ENCODE data around the gene RGS19.
"Not testable (repeated sequence)": the region's sequence is repeated elsewhere in the genome, so short reads cannot be mapped to it uniquely, and the experiment has no call there.

The RGS19 gene

DNA sequence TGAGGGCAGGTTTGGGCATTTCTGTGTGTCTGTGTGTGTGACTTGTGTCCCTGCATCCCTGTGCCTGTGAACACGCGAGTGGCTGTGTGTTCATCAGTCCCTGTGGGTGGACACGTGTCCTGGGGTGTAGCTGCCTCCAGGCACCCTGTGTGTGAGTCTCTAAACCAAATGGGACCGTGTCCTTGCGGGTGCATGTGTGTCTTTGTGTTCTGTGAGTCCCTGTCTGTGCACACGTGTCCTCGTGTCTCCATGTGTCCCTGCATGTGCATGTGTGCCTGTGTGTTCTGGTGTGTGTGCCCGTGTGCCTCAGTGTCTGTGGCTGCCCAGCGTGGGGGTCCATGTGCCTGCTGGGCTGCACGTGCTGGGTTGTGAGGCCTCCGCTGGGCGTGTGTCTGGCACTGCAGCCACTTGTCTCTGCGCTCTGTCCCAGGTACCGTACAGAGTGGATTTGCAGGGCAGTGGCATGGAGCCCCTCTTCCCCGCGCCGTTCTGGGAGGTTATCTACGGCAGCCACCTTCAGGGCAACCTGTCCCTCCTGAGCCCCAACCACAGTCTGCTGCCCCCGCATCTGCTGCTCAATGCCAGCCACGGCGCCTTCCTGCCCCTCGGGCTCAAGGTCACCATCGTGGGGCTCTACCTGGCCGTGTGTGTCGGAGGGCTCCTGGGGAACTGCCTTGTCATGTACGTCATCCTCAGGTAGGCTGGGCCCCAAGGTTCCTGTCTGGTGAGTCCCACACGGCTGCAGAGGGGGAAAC lies 13.1 kb upstream of the RGS19 start:
- no peak for DNase-seq

DNA sequence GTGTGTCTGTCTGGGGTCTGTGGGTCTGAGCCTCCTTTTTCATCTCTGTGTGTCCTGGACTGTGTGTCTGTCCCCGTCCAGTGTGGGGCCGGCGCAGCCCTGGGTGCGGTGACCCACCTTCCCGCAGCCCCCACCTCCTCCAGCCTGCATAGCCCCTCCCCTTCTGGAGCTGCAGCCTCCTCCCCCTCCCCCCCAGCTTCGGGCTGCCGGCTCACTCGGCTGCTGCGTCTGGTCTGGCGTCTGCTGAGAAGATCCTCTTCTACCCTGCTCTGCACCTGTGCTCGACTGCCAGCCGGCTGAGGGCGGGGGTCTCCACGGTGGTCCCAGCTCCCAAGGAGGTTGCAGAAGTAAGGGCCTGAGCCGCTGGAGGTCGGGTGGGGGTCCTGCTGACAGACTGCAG lies 12.5 kb upstream of the RGS19 start:
- no peak for DNase-seq

DNA sequence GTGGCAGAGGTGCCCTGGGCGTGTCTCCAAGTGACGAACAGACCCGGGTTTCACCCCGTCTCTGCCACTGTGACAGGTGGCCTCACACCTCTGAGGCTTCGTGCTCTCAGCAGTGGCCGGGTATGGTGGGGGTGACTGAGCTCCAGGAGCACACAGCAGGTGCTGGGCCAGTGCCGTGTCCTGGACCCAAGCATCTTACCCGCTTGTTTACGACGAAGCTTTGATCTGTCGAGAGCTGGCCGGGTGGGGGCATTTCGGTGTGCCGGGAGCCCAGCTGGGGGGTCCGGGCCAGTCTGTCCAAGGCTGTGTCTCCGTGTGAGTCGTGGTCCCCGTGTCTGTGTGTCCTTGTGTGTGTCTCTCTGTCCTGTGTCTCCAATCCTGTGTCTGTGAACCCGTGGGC lies 12.0 kb upstream of the RGS19 start:
- no peak for DNase-seq

DNA sequence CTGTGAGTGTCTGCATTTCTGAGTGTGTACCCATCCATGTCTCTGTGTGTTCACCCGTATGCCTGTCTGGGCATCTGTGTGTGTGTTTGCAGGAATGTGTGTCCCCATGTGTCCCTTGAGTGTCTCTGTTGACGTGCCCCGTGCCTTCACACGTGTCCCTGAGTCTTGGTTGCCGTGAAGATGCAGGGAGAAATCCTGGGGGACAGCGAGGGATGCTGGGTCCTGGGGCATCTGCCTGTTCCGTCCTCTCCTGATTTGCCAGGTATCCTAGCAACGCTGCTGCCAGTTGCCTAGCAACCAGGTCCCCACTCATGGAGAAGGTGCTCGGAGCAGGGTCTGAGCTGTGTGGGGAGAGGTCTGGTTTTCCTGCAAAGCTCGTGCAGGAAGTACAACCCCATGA lies 10.8 kb upstream of the RGS19 start:
- DNase-seq: no peak

DNA sequence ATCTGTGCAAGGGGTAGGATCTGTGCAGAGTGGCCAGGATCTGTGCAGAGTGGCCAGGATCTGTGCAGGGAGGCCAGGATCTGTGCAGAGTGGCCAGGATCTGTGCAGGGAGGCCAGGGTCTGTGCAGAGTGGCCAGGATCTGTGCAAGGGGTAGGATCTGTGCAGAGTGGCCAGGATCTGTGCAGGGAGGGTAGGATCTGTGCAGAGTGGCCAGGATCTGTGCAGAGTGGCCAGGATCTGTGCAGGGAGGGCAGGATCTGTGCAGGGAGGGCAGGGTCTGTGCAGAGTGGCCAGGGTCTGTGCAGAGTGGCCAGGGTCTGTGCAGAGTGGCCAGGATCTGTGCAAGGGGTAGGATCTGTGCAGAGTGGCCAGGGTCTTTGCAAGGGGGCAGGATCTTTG lies 9.3 kb upstream of the RGS19 start:
- not testable (repeated sequence) for DNase-seq

DNA sequence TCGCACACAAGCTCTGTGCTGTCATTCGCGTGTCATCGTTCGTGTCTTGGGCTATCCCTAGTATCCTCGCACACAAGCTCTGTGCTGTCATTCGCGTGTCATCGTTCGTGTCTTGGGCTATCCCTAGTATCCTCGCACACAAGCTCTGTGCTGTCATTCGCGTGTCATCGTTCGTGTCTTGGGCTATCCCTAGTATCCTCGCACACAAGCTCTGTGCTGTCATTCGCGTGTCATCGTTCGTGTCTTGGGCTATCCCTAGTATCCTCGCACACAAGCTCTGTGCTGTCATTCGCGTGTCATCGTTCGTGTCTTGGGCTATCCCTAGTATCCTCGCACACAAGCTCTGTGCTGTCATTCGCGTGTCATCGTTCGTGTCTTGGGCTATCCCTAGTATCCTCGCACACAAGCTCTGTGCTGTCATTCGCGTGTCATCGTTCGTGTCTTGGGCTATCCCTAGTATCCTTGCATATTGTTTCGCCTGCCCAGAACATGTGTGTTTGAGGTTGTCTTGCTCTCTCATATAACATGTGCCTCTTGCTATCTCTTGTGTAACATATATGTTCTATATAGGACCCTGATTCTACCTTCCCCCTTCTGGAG lies 8.0 kb upstream of the RGS19 start:
- DNase-seq: not testable (repeated sequence)

DNA sequence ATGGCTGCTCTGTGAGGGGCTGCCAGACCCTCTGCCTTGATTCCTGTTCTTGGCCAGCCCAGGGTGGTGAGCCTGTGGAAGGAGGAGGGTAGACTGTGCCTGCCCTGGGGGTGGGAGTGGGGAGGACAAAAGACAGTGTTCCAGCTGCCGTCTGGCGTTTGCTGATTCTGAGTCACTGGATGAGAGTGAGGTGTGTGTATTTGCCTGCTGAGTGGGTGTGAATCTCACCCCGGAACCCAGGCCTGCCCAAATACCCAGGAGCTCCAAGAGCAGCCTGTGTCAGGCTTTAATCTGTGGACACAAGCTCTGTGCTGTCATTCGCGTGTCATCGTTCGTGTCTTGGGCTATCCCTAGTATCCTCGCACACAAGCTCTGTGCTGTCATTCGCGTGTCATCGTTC lies 7.5 kb upstream of the RGS19 start:
- DNase-seq: no peak

DNA sequence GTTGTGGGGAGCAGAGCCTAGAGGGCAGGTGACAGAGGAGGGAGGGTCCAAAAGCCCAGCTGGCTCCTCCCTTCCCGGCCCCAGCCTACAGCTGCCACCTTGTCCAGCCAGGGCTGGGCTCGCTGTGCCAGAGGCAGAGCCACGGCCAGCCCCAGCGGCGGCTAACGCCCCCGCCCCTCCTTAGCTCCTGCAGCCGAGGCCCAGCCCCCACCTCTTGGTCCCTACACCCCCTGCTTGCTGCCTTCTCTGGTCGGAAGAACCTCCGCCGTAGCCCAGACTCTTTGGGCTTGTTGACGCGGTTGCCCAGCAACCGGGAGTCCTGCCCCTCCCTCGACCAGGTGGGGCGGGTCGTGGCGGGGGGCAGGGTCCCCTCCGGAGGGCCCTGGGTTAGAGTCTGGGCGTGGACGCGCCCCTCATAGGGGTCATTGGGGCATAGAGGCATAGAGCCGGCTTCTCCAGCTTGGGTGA lies 5.4 kb upstream of the RGS19 start:
- no peak for DNase-seq

DNA sequence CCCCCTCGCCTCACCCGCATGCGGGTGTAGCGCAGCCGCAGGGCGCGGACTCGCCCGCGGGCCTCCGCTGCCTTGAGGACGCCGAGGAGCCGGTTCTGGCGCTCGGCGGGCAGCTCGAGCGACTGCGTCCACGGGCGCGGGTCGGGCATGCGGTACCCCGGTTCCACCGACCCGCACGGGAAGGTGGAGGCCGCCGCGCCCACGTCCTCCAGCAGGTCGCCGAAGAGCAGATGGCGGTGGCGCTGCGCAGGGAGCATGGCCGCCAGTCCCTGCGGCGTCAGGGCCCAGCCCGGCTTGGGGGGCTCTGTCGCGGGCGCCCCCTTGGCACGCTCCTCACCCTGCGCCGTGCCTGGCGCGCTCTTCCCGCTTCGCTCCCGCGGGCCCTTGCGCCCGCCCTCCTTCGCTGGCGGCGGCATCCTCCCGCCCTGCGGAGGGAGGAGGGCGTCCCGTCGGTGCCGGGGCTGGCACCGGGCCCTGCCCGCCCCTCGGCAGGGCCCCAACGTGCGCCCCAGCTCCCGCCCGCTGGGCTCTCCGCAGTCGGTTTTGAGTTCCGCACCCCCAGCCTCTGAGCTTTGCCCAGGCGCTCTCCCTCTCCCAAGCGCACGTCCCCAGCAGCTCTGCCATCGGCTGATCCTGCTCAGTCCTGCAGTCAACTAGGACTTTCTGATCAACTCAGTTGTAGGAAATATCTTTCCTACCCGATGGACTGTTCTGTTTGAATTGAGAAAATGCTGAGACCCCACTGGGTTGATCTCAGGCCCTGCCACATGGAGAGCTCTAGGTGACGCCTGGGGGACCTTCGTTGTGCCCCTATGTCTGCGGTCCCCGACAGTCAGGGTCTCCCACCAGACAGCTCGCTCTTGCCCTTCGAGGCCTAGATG lies 4.7 kb upstream of the RGS19 start, which contains the start of gene LKAAEAR1:
LKAAEAR1 (minus strand) TSS at position 595 of the 881 bp plus-strand sequence; CDS start at position 416, 179 bp downstream.
- DNase-seq: no peak

DNA sequence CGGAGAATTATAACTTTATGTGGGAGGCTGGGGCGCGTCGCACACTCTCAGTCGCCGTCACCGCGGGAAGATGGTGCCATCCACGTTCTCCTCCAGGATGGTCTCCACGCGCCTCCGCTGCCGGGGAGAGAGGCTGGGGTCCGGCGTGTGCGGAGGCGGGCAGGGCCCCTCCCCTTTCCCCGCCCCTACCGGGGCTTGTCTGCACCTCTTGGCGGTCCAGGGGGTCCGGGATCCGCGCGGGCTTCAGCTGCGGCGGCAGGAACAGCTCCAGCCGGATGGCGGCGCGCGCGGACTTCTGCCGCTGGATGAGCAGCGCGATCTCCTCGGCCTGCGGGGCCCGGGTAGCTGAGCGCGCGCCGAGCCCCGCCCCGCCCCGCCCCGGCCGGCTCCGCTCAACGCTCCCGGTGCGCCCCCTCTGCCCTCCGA lies 4.1 kb upstream of the RGS19 start:
- DNase-seq: peak; percentile 46

DNA sequence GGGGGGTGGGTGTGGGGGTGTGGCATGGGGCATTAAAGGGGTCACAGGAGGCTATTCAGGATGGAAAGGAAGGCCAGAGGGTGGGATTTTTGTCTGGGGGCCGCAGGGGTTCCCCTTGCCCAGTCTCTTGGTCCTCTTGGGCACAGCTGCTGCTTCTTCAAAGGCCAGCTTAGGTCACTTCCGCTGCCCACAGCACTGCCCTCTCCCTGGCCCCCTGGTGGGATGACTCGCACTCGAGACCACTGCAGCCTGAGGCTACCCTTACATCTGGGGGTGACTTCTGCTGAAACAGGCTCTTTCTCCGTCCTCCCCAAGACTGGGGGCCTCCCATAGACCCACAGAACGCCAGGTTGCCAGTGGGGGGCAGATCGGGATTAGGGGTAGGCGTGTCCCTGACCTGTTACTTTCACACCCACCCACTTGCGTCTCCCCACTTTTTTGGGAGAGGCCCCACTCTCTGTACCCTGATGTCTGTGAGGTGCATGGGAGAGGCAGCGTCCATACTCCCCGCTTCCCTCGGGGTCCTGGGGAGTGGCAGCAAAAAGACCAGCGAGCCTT lies 3.6 kb upstream of the RGS19 start:
- no peak for DNase-seq

DNA sequence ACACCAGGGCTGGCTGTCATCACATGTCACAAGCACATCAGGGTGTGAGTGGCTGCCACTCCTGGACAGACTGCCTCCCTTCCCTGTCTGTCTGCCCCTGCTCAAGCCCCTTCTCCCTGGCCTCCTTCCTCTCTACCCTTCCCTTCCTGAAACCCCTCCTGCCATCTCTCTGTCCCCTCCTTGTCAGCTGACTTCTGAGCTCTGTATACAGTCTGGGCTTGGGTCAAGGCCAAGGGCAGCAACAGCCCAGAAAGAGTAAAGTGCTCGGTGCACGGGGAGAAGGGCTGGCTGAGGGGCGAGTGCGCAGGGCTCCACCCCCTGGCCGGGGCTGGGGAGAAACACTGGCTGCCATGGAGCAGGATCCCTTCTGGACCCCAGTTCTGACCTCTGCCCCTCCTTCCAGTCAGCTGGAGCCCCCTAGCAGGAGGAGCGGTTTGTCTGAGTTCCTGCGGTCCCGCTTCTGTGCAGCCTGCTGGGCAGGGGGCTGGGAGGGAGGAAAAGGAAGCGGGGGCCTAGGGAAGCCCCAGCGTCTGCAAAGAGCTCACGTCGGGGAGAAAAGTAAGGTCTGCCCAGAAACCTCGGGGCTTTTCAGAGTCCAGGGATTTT lies 2.9 kb upstream of the RGS19 start:
- DNase-seq: no peak

DNA sequence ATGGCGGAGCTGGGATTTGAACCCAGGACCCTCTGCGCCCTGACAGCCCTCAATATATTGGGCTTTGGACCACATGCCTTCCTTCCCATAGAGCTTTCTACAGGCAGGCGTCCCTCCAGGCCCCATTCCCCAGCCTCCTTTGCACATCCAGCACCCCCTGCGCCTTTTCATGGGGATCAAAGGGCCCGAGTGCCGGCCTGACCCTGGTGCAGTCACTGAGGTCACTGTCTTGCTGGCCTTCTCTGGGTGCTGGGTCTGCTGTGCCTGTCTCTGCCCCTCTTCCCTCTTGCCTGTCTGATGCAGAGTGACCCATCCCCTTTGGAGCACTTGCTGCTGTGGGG lies 2.3 kb upstream of the RGS19 start:
- DNase-seq: no peak

DNA sequence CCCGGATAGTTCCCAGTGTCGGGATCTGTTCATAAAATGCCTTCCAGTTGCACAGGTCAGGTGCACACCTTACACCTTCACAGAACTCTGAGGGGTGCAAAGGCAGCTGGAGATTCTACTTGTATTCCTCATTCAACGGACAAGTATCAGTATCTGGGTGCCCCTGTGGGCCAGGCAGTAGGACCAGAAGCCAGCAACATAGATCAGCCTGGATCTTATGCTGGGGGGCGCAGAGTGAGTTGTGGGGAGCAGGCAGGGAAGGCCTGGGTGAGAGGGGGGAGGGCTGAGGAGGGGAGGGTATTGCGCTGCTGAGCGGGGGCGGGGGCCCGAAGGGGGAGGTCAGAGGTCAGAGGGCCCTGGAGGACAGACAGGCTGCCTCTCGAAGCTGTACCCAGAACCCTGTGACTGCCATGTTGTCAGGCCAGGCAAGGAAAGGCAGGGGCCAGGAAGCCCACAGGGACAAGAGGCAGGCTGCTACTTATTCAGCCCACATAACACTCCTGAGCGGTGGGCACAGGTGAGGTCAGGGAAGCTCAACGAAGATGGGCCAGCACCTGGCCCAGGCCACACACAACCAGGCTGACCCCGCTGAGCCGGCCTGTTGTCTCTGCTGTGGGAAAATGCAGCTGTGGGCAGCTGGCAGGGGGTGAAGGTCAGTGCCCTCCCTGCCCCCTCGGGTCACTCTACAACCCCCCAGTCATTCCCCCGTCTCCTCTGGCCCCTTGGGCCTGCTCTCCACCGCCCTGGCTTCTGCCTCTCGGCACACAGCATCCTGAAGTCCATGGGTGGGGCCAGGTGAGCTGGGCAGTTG lies 1.7 kb upstream of the RGS19 start:
- DNase-seq: no peak

DNA sequence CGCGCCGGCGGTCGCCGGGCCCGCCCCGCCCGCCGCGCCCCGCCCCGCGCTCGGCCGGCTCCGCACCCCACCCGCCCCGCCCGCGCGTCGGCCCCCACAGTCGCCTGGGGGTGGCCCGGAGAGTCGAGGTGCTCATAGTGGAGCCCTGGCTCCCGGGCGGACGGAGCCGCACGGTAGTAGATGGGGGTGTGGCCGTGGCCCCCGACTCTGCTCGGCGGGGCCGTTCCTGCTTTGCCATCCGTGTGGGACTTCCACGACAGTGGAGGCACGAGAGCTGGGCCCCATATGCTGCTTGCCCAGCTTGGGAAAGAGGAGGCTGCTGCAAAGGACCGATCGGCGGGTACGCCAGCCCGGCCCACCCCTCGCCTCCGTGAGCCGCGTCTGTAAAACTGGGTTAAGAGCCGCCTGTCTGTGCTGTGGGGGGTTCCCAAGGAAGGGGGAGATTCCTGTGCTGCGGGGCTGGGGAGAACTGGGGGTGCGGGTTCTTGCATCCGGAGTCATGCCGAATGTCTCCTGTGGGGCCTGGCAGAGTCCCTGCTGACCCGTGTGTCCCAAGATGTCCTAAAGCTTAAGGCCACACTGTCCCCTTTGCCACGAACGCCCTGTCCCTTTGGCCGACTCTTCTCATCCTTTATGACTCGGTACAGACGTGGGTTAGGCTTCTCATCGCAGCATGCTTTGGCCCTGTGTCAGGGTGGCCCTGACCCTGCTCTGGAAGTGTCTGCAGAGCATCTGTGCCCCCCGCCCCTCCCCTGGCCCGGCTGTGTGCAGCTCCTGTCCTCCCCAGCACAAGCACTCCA lies 895 bp upstream of the RGS19 start, which contains the start of gene OPRL1:
OPRL1 (plus strand) TSS at position 70 of the 800 bp plus-strand sequence. CDS start 12,639 bp downstream, outside the sequence.
- no peak for DNase-seq

DNA sequence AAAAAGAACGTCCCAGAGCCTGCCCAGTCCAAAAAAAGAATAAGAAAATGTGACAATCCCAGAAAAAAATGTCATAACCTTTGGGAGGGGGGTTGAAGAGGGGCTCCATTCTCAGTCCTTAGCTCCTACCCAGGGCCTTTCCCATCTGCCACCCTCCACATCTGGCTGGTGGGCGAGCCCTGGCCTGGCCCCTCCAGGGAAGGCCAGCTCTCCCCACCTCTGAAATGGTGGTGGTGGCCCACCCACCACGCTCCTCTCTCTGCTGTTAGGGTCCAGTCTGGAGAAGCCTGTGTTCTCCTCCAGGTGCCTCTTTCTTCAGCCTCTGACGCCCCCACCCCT lies 415 bp downstream of the RGS19 start:
- no peak for DNase-seq

DNA sequence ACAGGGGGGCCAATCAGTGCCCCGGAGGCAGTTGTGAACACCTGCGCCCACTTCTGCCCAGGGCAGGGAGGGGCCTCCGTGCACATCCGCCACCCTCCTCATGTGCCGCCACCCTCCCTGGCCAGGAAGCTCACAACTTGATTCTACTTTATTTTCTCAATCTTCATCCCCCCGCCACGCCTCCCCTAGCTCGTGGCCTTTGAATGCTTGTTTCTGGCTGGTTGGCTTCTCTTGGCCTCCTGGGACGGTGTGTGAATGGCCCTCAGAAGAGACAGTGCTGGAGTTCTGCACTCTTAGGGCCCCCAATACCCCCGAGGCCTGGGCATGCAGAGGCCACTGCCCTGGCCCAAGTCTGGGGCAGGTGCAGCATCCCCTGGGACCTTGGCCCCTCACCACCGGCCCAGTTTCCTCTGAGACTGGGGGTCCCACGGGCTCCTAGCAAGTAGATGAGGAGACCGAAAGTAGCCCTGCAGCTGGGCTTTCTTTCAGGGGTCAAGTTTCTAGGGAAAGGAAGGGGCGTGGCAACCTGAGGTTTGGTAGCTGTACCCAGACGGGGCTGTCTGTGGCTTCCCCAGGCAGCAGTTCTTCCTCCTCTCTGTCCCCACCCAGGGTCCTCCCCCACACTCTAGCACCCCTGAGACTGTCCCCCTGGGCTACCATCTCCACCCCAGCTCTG lies 1.3 kb downstream of the RGS19 start:
- no peak for DNase-seq

DNA sequence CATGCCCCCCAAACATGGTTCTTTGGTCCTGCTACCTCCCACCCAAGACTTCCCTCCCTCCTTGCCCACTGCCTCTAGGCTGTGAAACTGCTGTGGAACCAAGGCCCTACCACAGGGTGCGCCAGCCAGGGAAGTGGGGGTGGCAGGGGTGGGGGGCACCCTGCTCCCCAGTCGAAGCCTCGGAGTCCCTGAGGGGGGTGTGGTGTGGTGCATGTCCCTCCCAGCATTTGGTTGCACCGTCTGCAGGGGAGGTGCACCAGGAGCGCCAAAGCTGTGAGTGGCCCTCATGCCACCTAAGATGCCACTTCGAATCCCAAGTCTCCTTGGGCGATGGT lies 1.8 kb downstream of the RGS19 start:
- DNase-seq: no peak

DNA sequence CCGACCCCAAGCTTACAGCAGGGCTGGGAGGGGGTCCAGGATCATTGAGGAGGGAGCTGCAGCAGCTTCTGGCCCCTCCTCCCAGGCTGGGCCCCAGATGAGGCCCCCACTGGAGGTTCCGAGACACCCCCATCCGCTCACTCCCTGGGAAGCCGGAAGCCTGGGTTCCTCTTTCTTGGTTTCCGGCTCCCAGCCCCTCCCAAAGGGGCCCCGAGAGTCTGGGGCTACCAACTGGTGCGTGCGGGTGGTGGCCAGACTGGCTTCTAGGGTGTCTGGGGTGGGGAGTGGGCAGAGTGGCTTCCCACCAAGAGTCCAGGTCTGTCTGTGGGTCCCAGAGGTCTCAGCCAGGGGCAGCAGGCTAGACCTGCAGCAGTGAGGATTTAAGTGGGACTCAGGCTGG lies 2.2 kb downstream of the RGS19 start:
- DNase-seq: no peak

All from hematopoietic multipotent progenitor cell treated with erythropoietin and hydrocortisone succinate and interleukin-3 and kit ligand, for 8 days (in vitro differentiated cells).